HG02763 (cell line): ENCODE results near the gene STRADB.
A peak's percentile ranks its signal among the peaks of the same experiment; 100 is the strongest.
"Not testable (repeated sequence)": the region's sequence is repeated elsewhere in the genome, so short reads cannot be mapped to it uniquely, and the experiment has no call there.

Source experiments
- ATAC-seq: cut with Tn5 transposase; IDR thresholded peaks from one replicate; pipeline ENCODE4 v1.9.1; 2021; ENCODE audit warnings: mild to moderate bottlenecking, moderate library complexity; ENCODE audit not compliant: unreplicated experiment

Gene STRADB

GRCh38 chr2:201430322-201430721 is 21.2 kb upstream of the STRADB start:
- not testable (repeated sequence) for ATAC-seq

DNA sequence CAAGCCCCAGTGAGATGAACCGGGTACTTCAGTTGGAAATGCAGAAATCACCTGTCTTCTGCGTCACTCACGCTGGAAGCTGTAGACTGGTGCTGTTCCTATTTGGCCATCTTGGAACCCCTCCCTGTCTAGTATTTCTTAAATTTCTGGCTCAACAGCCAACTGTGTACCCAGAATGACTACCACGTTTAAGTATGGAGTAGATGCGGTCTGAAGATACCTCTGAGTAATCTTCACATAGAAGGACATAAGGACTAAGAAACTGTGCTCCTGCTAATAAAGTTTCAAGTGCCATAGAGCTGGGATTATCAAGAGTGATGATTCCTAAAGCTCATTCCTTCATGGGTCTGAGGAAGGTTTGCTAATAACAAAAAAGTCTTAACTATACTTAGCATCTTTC is 20.7 kb upstream of the STRADB start:
- no peak for ATAC-seq

GRCh38 chr2:201432038-201432620 is 19.4 kb upstream of the STRADB start:
- ATAC-seq, result no peak

DNA sequence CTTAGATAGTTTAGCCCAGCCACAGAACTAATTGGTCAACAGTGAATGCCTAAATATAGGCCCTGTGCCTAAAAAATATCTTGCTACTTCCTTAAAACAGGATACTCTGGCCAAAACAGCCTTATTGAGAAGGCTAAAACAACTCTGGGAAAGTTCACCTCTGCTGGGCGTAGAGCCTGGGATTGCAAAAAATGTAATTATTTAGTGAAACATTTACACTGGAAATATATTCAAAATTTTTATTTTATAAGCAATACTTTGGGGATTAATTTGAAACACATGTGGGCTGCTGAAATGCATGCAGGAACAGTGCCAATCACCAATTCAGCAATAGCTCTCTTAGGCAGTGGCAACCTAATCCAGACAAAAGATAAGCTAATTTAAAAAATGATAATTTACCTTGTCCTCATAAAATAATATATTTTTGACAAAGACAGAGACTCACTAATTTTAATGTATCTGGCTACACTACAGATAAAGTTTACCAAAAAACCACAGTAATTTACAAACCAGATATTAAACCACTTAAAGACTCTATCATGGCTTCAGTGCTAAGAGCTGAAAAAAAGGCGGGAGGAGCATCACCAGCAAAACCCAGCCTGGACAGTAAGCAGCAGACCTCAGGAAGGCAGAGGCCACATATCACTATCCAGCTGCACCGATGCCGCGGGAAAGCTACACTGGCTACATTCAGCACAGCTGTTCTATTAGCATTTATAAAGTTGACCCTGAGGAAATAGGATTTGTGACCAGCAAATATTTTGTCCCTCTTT is 18.7 kb upstream of the STRADB start:
- ATAC-seq, result no peak

DNA sequence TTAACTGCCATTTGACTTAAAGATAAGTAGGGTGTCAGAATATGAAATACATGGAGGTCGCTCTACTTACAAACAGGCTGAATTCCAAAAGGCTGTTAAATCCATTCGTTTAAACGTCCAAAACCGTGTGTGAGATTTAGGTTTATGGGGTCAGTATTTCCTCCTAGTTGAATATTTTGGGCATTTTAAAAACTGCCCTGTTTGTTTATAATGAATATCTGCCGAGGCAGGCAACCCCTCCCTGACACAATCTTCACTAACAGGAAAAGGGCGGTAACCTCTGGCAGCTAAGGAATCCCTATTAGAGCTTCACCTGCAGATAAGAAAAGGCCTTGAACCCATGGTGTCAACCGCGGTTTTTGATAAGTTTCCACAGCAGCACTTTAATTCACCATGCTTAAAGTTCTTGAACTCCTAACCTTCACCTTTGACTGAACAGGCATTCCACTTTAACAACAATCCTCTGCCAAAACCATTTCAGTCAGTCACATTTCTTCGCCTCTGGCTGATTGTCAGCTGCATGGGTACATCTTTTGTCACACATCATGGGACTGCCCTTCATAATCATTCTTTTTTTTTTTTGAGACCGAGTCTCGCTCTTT is 18.0 kb upstream of the STRADB start:
- no peak for ATAC-seq

GRCh38 chr2:201436141-201436540 is 15.4 kb upstream of the STRADB start:
- ATAC-seq, result no peak

DNA sequence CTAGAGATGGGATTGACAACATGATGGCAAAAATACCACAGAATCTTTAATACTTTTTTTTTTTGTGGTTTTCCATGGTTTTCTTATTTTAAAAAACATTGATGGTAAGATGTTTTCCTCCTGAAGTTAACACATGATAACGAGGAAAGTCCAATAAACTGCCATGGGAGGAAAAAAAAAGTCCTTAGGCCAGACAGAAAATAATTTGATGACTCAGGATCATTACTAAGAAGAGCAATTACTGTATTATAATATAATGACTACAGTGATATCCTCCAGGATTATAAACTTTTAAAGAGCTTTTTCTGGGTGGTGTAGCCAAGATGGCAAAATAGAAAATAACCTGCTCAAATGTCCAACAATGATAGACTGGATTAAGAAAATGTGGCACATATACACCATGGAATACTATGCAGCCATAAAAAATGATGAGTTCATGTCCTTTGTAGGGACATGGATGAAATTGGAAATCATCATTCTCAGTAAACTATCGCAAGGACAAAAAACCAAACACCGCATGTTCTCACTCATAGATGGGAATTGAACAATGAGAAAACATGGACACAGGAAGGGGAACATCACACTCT is 12.1 kb upstream of the STRADB start:
- not testable (repeated sequence) for ATAC-seq

GRCh38 chr2:201440182-201440581 is 11.4 kb upstream of the STRADB start:
- ATAC-seq, result no peak

DNA sequence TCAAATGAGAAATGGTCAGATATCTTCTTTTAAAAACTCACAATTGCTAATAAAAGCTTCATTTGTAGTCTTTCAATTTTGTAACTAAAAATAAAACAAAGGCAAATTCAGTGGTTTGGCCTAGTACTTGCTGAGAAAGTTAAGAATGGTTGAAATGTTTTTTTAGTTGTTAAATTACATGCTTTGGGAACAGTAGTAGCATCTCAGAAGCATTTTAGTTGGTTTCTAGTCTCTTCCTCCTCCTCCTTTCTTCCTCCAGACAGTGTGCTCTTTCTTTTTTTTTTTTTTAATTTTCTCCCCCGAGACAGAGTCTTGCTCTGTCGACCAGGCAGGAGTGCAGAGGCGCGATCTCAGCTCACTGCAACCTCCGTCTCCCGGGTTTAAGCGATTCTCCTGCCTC is 10.1 kb upstream of the STRADB start:
- no peak for ATAC-seq

GRCh38 chr2:201444746-201445465 is 6.6 kb upstream of the STRADB start:
- no peak for ATAC-seq

- no peak for ATAC-seq
These were observed 4.5 kb upstream of the STRADB start for GRCh38 chr2:201447086-201447485.

GRCh38 chr2:201448061-201448460 is 3.5 kb upstream of the STRADB start:
- ATAC-seq, result no peak

DNA sequence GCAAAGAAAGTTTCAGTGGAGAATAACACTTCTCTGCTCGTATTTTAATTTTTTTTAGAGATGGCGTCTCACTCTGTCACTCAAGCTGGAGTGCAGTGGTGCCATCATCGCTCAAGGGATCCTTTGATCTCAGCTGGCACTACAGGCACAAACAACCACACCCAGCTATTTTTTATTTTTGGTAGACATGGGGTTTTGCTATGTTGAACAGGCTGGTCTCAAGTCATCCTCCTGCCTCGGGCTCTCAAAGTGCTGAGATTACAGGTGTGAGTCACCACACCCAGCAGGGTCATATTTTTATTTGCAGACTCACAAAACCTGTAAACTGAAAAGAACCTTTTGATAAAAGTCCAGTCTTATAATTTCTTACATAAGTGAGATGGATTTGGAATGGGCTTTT is 2.8 kb upstream of the STRADB start:
- no peak for ATAC-seq

DNA sequence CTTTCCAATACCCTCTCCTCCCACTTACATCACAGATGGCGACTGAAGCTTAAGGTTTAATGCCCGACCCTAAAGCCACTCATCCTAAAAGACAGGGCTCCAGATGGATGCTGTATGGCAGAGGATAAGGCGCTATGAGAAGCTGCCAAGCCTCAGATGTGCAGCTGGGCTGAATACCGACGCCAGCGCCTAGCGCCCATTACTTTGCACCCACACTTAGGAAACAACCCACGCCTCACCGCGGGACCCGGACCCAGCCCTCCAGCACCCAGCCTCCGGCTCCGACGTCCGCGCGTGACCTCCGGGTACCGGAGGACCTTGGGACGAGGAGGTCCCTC is 617 bp upstream of the STRADB start:
- ATAC-seq, result peak; percentile 19

- no peak for ATAC-seq
These were observed 750 bp downstream of the STRADB start for GRCh38 chr2:201452058-201452921.

DNA sequence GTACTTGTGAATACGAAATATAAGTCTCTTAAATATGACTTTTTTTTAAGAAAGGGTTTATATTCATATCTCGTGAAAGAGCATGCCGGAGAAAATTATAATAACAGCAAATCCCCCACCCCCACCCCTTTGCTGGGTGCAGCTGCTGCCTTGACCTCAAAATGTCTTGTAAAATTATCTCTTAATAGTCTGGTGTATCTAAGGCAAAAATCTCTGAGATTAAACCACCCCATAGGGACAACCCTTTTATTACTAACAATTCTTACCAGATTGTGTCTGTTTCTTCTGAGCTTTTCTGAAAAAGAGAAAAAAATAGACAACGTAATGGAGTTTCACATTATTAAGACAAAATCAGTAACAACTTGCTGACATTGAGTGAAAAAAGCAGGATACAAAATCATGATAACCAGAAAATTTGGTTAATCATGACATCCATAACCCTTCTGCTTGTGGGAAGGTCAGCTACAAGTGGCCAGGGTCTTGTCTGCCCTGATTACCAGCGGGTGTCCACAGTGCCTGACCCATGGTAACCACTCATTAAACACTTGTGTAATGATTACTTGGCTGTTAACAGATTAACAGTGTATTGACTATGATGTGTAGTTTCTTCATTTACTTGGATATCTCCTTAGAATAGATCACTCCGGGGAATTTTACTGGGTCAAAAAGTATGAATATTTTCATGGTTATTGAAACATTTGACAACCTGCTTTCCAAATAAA is 1.5 kb downstream of the STRADB start:
- ATAC-seq, result no peak

- ATAC-seq, result no peak
These were observed 6.8 kb downstream of the STRADB start for GRCh38 chr2:201458381-201458780.

DNA sequence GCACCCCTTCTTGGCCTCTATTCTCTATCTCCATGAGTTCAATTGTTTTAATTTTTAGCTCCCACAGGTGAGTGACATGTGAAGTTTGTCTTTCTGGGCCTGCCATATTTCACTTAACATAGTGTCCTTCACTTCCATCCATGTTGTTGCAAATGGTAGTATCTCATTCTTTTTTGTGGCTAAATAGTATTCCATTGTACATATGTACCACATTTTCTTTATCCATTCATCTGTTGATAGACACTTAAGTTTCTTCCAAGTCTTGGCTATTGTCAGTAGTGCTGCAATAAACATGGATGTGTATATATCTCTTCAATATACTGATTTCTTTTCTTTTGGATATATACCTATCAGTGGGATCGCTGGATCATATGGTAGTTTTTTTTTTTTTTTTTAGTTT is 9.0 kb downstream of the STRADB start:
- ATAC-seq, result no peak

GRCh38 chr2:201464547-201464946 is 13.0 kb downstream of the STRADB start:
- ATAC-seq, result no peak

DNA sequence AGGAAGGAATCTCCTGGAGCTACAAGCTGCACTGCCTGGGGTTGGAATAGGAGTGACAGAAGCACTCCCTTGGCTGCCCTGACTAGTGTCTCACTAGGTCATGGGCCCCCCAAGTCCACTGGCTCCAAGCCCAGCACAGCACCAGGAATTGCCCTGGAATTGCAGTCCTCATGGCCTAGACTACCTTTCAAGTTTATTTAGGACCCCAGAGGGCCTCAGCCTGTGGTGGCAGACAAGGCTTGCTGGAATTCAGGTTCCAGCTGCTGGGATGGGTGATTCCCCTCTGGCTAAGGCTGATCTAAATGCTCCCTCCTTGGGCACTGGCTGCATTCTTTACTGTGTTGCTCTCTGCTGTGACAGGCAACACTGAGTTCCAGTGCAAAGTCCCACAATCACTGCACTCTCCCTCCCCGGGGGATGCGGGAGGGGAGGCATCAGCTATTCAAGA is 14.0 kb downstream of the STRADB start:
- no peak for ATAC-seq
